Osteocyte (in vitro differentiated cells): ENCODE measurements around the gene TPH2. TPM values are rescaled to one million over a fixed set of nuclear protein-coding genes. Genes with fewer than 3 reads are reported as not detected.

Experiments
- DNase-seq: peaks from one replicate; pipeline ENCODE4 v3.0.0; 2021; ENCODE audit warnings: mixed read lengths; ENCODE audit not compliant: unreplicated experiment; ENCODE audit errors: extremely low spot score
- H3K27ac Mint-ChIP-seq: one replicate; pipeline ENCODE4 v1.8.0; 2021; ENCODE audit warnings: mild to moderate bottlenecking, mixed read lengths; ENCODE audit not compliant: unreplicated experiment
- H3K27me3 Mint-ChIP-seq: one replicate; pipeline ENCODE4 v1.8.0; 2021; ENCODE audit warnings: mixed read lengths; ENCODE audit not compliant: unreplicated experiment
- H3K36me3 Mint-ChIP-seq: one replicate; pipeline ENCODE4 v1.8.0; 2021; ENCODE audit warnings: mixed read lengths; ENCODE audit not compliant: unreplicated experiment
- H3K4me1 Mint-ChIP-seq: one replicate; pipeline ENCODE4 v1.8.0; 2021; ENCODE audit warnings: mixed read lengths; ENCODE audit not compliant: unreplicated experiment
- H3K4me3 Mint-ChIP-seq: one replicate; pipeline ENCODE4 v1.8.0; 2021; ENCODE audit warnings: mild to moderate bottlenecking, moderate library complexity, mixed read lengths; ENCODE audit not compliant: unreplicated experiment
- H3K9me3 Mint-ChIP-seq: one replicate; pipeline ENCODE4 v1.8.0; 2021; ENCODE audit warnings: mixed read lengths; ENCODE audit not compliant: unreplicated experiment
- total RNA-seq: library from RNA; stranded (reverse); gene quantifications from 2 replicates; pipeline ENCODE4 v1.2.1, GENCODE V29; 2021
- TF ChIP-seq, protein P1 (sequence below): fragments of 200-600 bp; sonication (generic); IDR thresholded peaks from 2 replicates; pipeline ENCODE4 v1.5.0; 2021; ENCODE audit warnings: antibody characterized with exemption, mild to moderate bottlenecking, moderate library complexity

TPH2 gene
- total RNA-seq, 1 donor from 2014 or later = not detected

DNA sequence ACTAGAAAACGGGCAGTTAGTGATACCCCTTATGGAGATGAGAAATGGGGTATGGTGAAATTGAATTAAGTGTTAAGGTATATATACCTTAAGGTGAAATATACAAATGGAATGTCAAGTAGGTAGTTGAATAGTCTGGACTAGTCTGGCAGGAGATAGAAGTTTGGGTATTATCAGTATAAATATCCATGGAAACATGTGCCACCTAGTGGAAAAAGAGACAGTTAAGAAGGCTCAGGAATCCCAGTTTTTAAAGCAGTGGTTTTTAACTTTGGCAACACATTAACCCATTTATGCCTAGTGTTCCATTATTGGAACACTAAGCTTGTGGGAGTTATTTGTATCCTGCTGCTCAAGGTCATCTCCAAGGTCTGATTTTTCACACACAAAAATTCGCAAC, 38.6 kb upstream of the TPH2 start:
- TF ChIP-seq, protein P1, sequence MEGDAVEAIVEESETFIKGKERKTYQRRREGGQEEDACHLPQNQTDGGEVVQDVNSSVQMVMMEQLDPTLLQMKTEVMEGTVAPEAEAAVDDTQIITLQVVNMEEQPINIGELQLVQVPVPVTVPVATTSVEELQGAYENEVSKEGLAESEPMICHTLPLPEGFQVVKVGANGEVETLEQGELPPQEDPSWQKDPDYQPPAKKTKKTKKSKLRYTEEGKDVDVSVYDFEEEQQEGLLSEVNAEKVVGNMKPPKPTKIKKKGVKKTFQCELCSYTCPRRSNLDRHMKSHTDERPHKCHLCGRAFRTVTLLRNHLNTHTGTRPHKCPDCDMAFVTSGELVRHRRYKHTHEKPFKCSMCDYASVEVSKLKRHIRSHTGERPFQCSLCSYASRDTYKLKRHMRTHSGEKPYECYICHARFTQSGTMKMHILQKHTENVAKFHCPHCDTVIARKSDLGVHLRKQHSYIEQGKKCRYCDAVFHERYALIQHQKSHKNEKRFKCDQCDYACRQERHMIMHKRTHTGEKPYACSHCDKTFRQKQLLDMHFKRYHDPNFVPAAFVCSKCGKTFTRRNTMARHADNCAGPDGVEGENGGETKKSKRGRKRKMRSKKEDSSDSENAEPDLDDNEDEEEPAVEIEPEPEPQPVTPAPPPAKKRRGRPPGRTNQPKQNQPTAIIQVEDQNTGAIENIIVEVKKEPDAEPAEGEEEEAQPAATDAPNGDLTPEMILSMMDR = peak; percentile 36
- Mint-ChIP-seq H3K36me3 (peaks cover 51% of the 10 kb centered on the region), H3K9me3 (no peaks in the 10 kb centered on the region), H3K27me3 (no peaks in the 10 kb centered on the region), H3K4me1 (no peaks in the 10 kb centered on the region), H3K27ac (no peak overlapping the region), H3K4me3 (no peak overlapping the region)
- DNase-seq = no peak

DNA sequence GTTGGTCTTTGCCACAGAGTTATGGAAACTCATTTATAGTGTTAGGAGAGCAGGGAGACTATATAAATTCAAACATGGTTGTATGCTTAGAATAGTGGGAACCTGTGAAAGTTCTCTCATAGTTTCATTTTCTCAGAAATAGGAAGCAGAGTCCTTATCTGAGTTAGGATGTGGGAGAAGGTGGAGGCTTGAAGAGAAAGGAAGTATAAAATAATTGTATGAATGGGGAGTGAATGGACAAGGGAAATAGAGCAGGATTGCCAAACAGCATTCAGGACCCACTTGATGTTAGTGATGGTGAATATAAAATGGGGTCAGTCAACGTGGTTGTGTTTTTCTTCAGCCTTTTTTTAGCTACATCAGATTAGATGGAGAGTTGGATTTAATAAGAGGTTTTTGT, 34.0 kb upstream of the TPH2 start:
- Mint-ChIP-seq H3K36me3 (peaks cover 67% of the 10 kb centered on the region), H3K27me3 (no peaks in the 10 kb centered on the region), H3K4me1 (no peaks in the 10 kb centered on the region), H3K27ac (no peak overlapping the region), H3K4me3 (no peak overlapping the region), H3K9me3 (no peaks in the 10 kb centered on the region)
- DNase-seq = no peak
- TF ChIP-seq, protein P1 = no peak

DNA sequence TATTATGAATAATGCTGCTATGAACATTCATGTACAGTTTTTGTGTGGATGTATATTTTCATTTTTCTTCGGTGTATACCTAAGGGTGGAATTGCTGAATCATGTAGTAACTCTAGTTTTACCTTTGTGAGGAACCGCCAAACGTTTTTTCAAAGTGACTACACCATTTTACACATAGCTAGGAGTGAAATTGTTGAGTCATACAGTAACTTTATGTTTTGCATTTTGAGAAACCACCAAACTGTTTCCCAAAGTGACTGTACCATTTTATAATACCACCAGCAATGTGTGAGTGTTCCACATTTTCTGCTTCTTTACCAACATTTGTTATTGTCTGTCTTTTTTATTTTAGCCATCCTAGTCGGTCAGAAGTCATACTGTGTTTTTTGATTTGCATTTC, 3.1 kb upstream of the TPH2 start:
- Mint-ChIP-seq H3K36me3 (no peaks in the 10 kb centered on the region), H3K27me3 (peaks cover 51% of the 10 kb centered on the region), H3K9me3 (no peaks in the 10 kb centered on the region), H3K4me3 (no peak overlapping the region), H3K27ac (no peak overlapping the region), H3K4me1 (no peaks in the 10 kb centered on the region)
- TF ChIP-seq, protein P1 = no peak
- DNase-seq = no peak

DNA sequence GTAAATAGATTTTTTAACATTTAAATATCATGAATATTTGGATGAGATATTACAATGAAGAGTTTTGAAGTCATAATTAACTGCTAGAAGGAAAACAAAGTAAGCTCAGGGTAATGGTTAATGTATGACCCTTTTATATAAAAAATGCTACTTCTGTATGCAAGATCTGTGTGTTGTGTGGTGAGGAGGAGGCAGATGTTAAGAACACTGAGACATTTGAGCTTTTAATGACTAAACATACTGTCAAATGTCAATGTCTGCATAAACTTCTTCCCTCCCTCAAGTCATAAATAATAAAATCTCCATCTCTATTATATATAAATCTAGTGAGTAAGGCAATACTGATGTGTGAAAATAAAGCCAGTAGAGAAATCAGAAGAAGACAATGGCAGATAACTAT, 1.4 kb downstream of the TPH2 start:
- TF ChIP-seq, protein P1 = no peak
- Mint-ChIP-seq H3K9me3 (no peaks in the 10 kb centered on the region), H3K4me3 (no peak overlapping the region), H3K4me1 (no peaks in the 10 kb centered on the region), H3K27me3 (peaks cover 77% of the 10 kb centered on the region), H3K27ac (no peak overlapping the region), H3K36me3 (no peaks in the 10 kb centered on the region)
- no peak for DNase-seq

DNA sequence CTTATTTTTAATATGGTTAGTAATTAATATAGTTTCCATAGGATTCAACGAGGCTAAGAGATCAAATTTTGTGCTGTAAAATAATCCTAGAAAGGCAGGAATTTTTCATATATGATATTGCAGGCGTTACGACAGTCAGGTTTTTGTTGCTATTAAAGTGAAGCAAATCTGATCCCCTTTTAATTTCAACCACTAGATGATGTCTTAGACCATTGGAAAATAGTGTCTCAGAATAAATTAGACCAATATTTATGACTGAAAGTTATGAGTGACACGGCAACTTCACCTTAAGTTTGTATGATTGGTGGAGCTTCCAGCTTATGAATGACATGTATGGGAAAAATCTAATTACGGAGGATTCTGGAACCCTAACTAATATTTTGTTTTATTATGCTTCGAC, 2.5 kb downstream of the TPH2 start:
- peaks cover 77% of the 10 kb centered on the region for H3K27me3 Mint-ChIP-seq
- H3K4me1 Mint-ChIP-seq = no peaks in the 10 kb centered on the region
- DNase-seq = no peak
- TF ChIP-seq, protein P1 = no peak
- H3K27ac Mint-ChIP-seq = no peak overlapping the region
- no peak overlapping the region for H3K4me3 Mint-ChIP-seq
- no peaks in the 10 kb centered on the region for H3K36me3 Mint-ChIP-seq
- H3K9me3 Mint-ChIP-seq = no peaks in the 10 kb centered on the region
